ENCODE results near the gene VTI1A. TPM values are rescaled to one million over a fixed set of nuclear protein-coding genes. Genes with fewer than 3 reads are reported as not detected.

The VTI1A gene
- polyA plus RNA-seq, 1 donor from 2014 or later, result 28.7 TPM

DNA sequence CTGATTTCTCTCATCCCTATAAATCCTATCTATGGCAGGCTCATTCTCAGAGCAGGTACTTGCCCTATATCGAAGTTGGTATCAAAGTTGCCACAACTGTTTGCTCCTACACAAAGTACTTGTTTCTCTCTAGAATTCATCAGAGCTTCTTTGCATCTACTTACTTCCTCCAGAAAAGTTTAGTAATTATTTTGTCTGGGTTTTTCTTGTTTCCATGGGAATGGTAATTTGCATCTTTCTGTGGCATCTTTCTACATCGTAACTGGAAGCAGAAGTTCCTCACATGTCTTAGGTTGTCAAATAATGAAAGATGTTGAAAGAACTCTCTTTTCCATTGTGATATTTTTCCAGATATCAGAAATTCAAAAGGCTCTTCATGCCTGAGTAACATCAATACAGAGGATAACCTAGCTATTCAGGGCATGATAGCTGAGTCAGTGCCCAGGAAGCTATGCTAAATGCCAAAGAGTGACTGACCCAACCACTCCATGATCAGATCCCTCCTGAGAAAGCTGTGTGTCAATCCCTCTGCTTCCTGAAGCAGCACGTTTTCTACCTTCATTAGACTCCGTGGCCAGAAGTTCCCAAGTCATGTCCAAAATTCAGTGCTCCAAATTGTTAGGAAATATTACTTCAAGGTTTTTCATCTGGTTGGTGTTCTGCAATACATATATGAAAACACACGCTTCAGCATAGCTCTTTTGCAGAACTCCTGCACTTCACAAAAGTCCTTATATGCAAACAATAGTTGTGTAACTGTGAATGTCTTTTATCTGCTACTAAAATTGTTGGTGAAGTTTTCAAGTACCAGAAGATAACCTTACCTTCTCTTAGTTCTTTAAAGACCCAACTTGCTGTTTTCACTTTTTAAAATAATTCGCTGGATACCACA lies 216.5 kb downstream of the VTI1A start:
- H3K27me3 ChIP-seq (ENCODE audit: insufficient read depth, low read depth, low read length), result no peaks in the 10 kb centered on the region
- H3K4me3 ChIP-seq (ENCODE audit: low read length), result no peak overlapping the region
- no peak overlapping the region for H2AFZ ChIP-seq (ENCODE audit: low read depth, low read length)
- no peaks in the 10 kb centered on the region for H3F3A ChIP-seq (ENCODE audit: insufficient read depth, low read length, poor library complexity, severe bottlenecking)
- H3K36me3 ChIP-seq (ENCODE audit: insufficient read depth, low read length), result no peaks in the 10 kb centered on the region
- no peak overlapping the region for H3K27ac ChIP-seq (ENCODE audit: low read length)
- no peaks in the 10 kb centered on the region for H3K79me2 ChIP-seq (replicated peaks; ENCODE audit: insufficient read depth, low read length)
- H3K9me3 ChIP-seq (ENCODE audit: low read length), result no peaks in the 10 kb centered on the region
- H3K9me2 ChIP-seq (ENCODE audit: insufficient read depth, low read length), result no peaks in the 10 kb centered on the region
- H4K20me1 ChIP-seq (ENCODE audit: insufficient read depth), result no peaks in the 10 kb centered on the region
- no peak overlapping the region for H3K4me2 ChIP-seq (ENCODE audit: low read length)
- no peak overlapping the region for H3K9ac ChIP-seq (ENCODE audit: low read length)
- TF ChIP-seq MXI1 (conservative IDR thresholded peaks at IDR 0.05; ENCODE audit: poor library complexity, severe bottlenecking) (no peak), EP300 (conservative IDR thresholded peaks at IDR 0.05; ENCODE audit: poor library complexity, severe bottlenecking) (no peak), POLR2AphosphoS5 (IDR thresholded peaks at IDR 0.05) (no peak), RAD21 (conservative IDR thresholded peaks at IDR 0.05) (no peak), TAF1 (IDR thresholded peaks at IDR 0.05; ENCODE audit: low read depth) (no peak), EZH2 (IDR thresholded peaks at IDR 0.05; ENCODE audit: borderline replicate concordance, insufficient read depth, low read length, poor library complexity, severe bottlenecking) (no peak), SMC3 (conservative IDR thresholded peaks at IDR 0.05; ENCODE audit: poor library complexity) (no peak)
- TF ChIP-seq, protein P1, sequence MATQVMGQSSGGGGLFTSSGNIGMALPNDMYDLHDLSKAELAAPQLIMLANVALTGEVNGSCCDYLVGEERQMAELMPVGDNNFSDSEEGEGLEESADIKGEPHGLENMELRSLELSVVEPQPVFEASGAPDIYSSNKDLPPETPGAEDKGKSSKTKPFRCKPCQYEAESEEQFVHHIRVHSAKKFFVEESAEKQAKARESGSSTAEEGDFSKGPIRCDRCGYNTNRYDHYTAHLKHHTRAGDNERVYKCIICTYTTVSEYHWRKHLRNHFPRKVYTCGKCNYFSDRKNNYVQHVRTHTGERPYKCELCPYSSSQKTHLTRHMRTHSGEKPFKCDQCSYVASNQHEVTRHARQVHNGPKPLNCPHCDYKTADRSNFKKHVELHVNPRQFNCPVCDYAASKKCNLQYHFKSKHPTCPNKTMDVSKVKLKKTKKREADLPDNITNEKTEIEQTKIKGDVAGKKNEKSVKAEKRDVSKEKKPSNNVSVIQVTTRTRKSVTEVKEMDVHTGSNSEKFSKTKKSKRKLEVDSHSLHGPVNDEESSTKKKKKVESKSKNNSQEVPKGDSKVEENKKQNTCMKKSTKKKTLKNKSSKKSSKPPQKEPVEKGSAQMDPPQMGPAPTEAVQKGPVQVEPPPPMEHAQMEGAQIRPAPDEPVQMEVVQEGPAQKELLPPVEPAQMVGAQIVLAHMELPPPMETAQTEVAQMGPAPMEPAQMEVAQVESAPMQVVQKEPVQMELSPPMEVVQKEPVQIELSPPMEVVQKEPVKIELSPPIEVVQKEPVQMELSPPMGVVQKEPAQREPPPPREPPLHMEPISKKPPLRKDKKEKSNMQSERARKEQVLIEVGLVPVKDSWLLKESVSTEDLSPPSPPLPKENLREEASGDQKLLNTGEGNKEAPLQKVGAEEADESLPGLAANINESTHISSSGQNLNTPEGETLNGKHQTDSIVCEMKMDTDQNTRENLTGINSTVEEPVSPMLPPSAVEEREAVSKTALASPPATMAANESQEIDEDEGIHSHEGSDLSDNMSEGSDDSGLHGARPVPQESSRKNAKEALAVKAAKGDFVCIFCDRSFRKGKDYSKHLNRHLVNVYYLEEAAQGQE (IDR thresholded peaks at IDR 0.05; ENCODE audit: borderline replicate concordance), result no peak
- TF ChIP-seq, protein P2, sequence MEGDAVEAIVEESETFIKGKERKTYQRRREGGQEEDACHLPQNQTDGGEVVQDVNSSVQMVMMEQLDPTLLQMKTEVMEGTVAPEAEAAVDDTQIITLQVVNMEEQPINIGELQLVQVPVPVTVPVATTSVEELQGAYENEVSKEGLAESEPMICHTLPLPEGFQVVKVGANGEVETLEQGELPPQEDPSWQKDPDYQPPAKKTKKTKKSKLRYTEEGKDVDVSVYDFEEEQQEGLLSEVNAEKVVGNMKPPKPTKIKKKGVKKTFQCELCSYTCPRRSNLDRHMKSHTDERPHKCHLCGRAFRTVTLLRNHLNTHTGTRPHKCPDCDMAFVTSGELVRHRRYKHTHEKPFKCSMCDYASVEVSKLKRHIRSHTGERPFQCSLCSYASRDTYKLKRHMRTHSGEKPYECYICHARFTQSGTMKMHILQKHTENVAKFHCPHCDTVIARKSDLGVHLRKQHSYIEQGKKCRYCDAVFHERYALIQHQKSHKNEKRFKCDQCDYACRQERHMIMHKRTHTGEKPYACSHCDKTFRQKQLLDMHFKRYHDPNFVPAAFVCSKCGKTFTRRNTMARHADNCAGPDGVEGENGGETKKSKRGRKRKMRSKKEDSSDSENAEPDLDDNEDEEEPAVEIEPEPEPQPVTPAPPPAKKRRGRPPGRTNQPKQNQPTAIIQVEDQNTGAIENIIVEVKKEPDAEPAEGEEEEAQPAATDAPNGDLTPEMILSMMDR (IDR thresholded peaks at IDR 0.05; ENCODE audit: poor library complexity, severe bottlenecking), result no peak

DNA sequence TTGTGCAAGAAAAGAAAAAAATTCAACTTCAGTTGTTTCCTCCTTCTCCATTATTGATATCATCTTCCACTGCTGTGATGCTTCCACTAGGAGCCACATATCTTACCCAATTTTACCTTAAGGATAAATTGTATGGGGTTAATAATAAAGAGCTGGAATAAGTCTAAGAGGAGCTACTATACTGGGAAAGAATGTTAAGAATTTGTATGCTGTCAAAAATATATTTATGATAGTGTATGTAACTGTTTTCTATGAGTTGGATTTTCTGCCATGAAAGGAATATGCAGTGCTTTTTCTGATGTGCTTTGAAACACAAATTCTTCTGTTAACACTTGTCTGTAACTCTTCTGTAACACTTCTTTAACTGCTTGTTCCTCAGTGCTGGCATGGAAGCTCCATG lies 219.1 kb downstream of the VTI1A start:
- Histone ChIP-seq H3K4me3 (ENCODE audit: low read length) (no peak overlapping the region), H3F3A (ENCODE audit: insufficient read depth, low read length, poor library complexity, severe bottlenecking) (no peaks in the 10 kb centered on the region), H2AFZ (ENCODE audit: low read depth, low read length) (no peak overlapping the region), H3K27me3 (ENCODE audit: insufficient read depth, low read depth, low read length) (no peaks in the 10 kb centered on the region), H3K9ac (ENCODE audit: low read length) (no peak overlapping the region), H3K9me2 (ENCODE audit: insufficient read depth, low read length) (no peaks in the 10 kb centered on the region), H3K4me2 (ENCODE audit: low read length) (no peak overlapping the region), H3K27ac (ENCODE audit: low read length) (no peak overlapping the region), H3K79me2 (replicated peaks; ENCODE audit: insufficient read depth, low read length) (no peaks in the 10 kb centered on the region), H4K20me1 (ENCODE audit: insufficient read depth) (no peaks in the 10 kb centered on the region), H3K36me3 (ENCODE audit: insufficient read depth, low read length) (no peaks in the 10 kb centered on the region), H3K9me3 (ENCODE audit: low read length) (no peaks in the 10 kb centered on the region)
- TF ChIP-seq EP300 (conservative IDR thresholded peaks at IDR 0.05; ENCODE audit: poor library complexity, severe bottlenecking), result no peak
- no peak for TF ChIP-seq EZH2 (IDR thresholded peaks at IDR 0.05; ENCODE audit: borderline replicate concordance, insufficient read depth, low read length, poor library complexity, severe bottlenecking)
- TF ChIP-seq, protein P1 (IDR thresholded peaks at IDR 0.05; ENCODE audit: borderline replicate concordance), result no peak
- no peak for TF ChIP-seq RAD21 (conservative IDR thresholded peaks at IDR 0.05)
- TF ChIP-seq, protein P2 (IDR thresholded peaks at IDR 0.05; ENCODE audit: poor library complexity, severe bottlenecking), result no peak
- no peak for TF ChIP-seq TAF1 (IDR thresholded peaks at IDR 0.05; ENCODE audit: low read depth)
